Lung microvascular endothelial cell (primary cell): ENCODE measurements around the gene ZNF418. TPM values are rescaled to one million over a fixed set of nuclear protein-coding genes. Genes with fewer than 3 reads are reported as not detected.
"Not testable (repeated sequence)": the region's sequence is repeated elsewhere in the genome, so short reads cannot be mapped to it uniquely, and the experiment has no call there.

Experiments used
- DNase-seq, 2 donors: peaks; one replicate each; pipeline versions ENCODE4 v3.0.0 to v3.0.0-alpha.2; 2010; ENCODE audit warnings: low read depth in 2 of 2
- total RNA-seq: library from RNA; depleted of rRNA; stranded (reverse); fragments of >200 nt; gene quantifications from 2 replicates; pipeline ENCODE4 v1.2.1, GENCODE V29; 2014

Gene ZNF418
- total RNA-seq, 1 donor from 2014 or later, result 6.2 TPM

- peak; percentile 5 to 68 for DNase-seq
Measured at GRCh38 chr19:57888560-57889231, 46.5 kb downstream of the ZNF418 start, which contains the start of gene ZNF814. Gene ZNF814, minus strand, starts transcription at chr19:57889037. Its CDS starts 235 bp downstream, at chr19:57888802.

GRCh38 chr19:57888107-57888559 is 47.1 kb downstream of the ZNF418 start:
- DNase-seq, result no peak

GRCh38 chr19:57887195-57887941 is 47.8 kb downstream of the ZNF418 start:
- DNase-seq, result no peak

- DNase-seq, result no peak
Measured at GRCh38 chr19:57886046-57886445, 49.2 kb downstream of the ZNF418 start.

GRCh38 chr19:57873883-57874799 is 61.1 kb downstream of the ZNF418 start:
- not testable (repeated sequence) for DNase-seq

GRCh38 chr19:57872450-57872849 is 62.8 kb downstream of the ZNF418 start:
- DNase-seq, result no peak

Other genes starting within 250 kb of the ZNF418 start
- gene ZNF154, start 226.2 kb downstream of the ZNF418 start, total RNA-seq, result under 0.01 and 0.99 TPM in 2 replicates
- gene ZNF671, start 207.8 kb downstream of the ZNF418 start, total RNA-seq, result 4.1 and 7.1 TPM in 2 replicates
- gene ZNF776, start 188.6 kb downstream of the ZNF418 start, total RNA-seq, result 12.9 and 16.9 TPM in 2 replicates
- 8.5 and 15.7 TPM in 2 replicates for gene ZNF586, start 165.7 kb downstream of the ZNF418 start, total RNA-seq
- gene ZNF552, start 120.5 kb downstream of the ZNF418 start, total RNA-seq, result 4.6 and 8.5 TPM in 2 replicates
- 10.9 and 25.0 TPM in 2 replicates for gene ZNF587B, start 105.1 kb downstream of the ZNF418 start, total RNA-seq
- gene ZNF587, start 85.5 kb downstream of the ZNF418 start, total RNA-seq, result 10.5 and 14.9 TPM in 2 replicates
- gene ZNF814, start 46.4 kb downstream of the ZNF418 start, total RNA-seq, result 1.7 and 5.6 TPM in 2 replicates
- gene ZNF417, start 18.8 kb downstream of the ZNF418 start, total RNA-seq, result 5.9 and 12.3 TPM in 2 replicates
- gene ZNF256, start 12.3 kb upstream of the ZNF418 start, total RNA-seq, result 3.2 and 3.5 TPM in 2 replicates
- not detected in 2 replicates for gene C19orf18, start 39.1 kb upstream of the ZNF418 start, total RNA-seq
- 5.2 and 8.7 TPM in 2 replicates for gene ZNF606, start 67.4 kb upstream of the ZNF418 start, total RNA-seq
- 0.20 TPM in 1 of 2 replicates, not detected in the other for gene ZSCAN1, start 98.6 kb upstream of the ZNF418 start, total RNA-seq
- 0.65 and 2.8 TPM in 2 replicates for gene ZNF135, start 123.9 kb upstream of the ZNF418 start, total RNA-seq
- 10.7 and 29.6 TPM in 2 replicates for gene ZSCAN18, start 162.8 kb upstream of the ZNF418 start, total RNA-seq
- 7.2 and 10.3 TPM in 2 replicates for gene ZNF329, start 215.4 kb upstream of the ZNF418 start, total RNA-seq
- 9.6 and 14.3 TPM in 2 replicates for gene ZNF274, start 247.7 kb upstream of the ZNF418 start, total RNA-seq